Panc1 (cell line): ENCODE results near the gene MACROD2. TPM values are rescaled to one million over a fixed set of nuclear protein-coding genes. Genes with fewer than 3 reads are reported as not detected.

Source experiments
- ATAC-seq: fragments of 200-7000 bp; cut with Tn5 transposase; 2 replicates; pipeline ENCODE4 v1.9.1; 2020; ENCODE audit warnings: mild to moderate bottlenecking, moderate library complexity
- BruUV-seq: library from RNA; stranded (reverse); fragments of 400-500 nt; replicated peaks from 2 replicates; lab custom pipeline; 2021; lab: Mats Ljungman, UMichigan
- CTCF ChIA-PET: fragments of 300-600 bp; sonication (Branson Sonifier 250); formaldehyde crosslinking; loops from one replicate; lab custom pipeline; 2022; ENCODE audit warnings: antibody characterized with exemption; lab: Charles Lee
- POLR2A ChIA-PET: fragments of 300-600 bp; sonication (Branson Sonifier 250); formaldehyde crosslinking; loops from one replicate; lab custom pipeline; 2022; ENCODE audit warnings: antibody characterized with exemption; lab: Charles Lee
- DNase-seq: peaks from one replicate; pipeline ENCODE4 v3.0.0-alpha.2; 2010; ENCODE audit warnings: low read depth, low spot score
- H3K27ac ChIP-seq: 2 replicates; pipeline ENCODE4 v1.5.1; 2011; ENCODE audit warnings: mild to moderate bottlenecking, low read length, inconsistent platforms
- H3K27me3 ChIP-seq: fragments of 200-500 bp; sonication (Bioruptor generic); 2 replicates; pipeline ENCODE4 v1.6.0; 2014; ENCODE audit warnings: low read length, inconsistent platforms; ENCODE audit not compliant: control insufficient read depth, insufficient read depth
- H3K36me3 ChIP-seq: fragments of 200-500 bp; sonication (Bioruptor generic); 2 replicates; pipeline ENCODE4 v1.5.1; 2014; ENCODE audit warnings: inconsistent platforms, mild to moderate bottlenecking, low read length, moderate library complexity; ENCODE audit not compliant: control insufficient read depth, insufficient read depth
- H3K4me1 ChIP-seq: 2 replicates; pipeline ENCODE4 v1.5.1; 2011; ENCODE audit warnings: inconsistent platforms, mild to moderate bottlenecking, low read length, moderate library complexity; ENCODE audit not compliant: control insufficient read depth, insufficient read depth
- H3K4me3 ChIP-seq, 2 experiments: 2 replicates each; pipeline ENCODE4 v1.5.1; 2011 to 2012; ENCODE audit warnings: low read depth in 2 of 2, low read length in 2 of 2, mild to moderate bottlenecking in 2 of 2, inconsistent platforms in 1 of 2, moderate library complexity in 1 of 2
- H3K9me3 ChIP-seq: fragments of 200-500 bp; sonication (Bioruptor generic); 2 replicates; pipeline ENCODE4 v1.5.1; 2014; ENCODE audit warnings: low read depth, mild to moderate bottlenecking, inconsistent platforms, low read length, moderate library complexity; ENCODE audit not compliant: control insufficient read depth, insufficient read depth
- POLR2AphosphoS5 ChIP-seq: IDR thresholded peaks from 2 replicates; pipeline ENCODE4 v1.6.1; 2012; ENCODE audit warnings: mild to moderate bottlenecking, low read depth, low read length, moderate library complexity
- SIN3A ChIP-seq: IDR thresholded peaks from 2 replicates; pipeline ENCODE4 v1.6.1; 2012; ENCODE audit warnings: low read depth, mild to moderate bottlenecking, low read length, moderate library complexity, borderline replicate concordance; ENCODE audit not compliant: insufficient read depth
- TCF7L2 ChIP-seq: IDR thresholded peaks from 2 replicates; pipeline ENCODE4 v1.6.1; 2011; ENCODE audit warnings: mild to moderate bottlenecking, low read depth, low read length, inconsistent platforms
- in situ Hi-C: cut with HindIII; loops from 2 replicates; pipeline ENCODE4 v1.10.0; 2016; ENCODE audit warnings: low sequenced_read_pairs, low pct_unique_long_range_greater_than_20kb
- intact Hi-C: fragments of 100-400 bp; cut with micrococcal nuclease; formaldehyde crosslinking; loops from one replicate; pipeline ENCODE4 v1.10.0; 2022; ENCODE audit not compliant: unreplicated experiment
- total RNA-seq: library from RNA; stranded (reverse); gene quantifications from one replicate; pipeline ENCODE4 v1.2.1, GENCODE V29; 2021; ENCODE audit not compliant: unreplicated experiment
- TF ChIP-seq, protein P1 (sequence below): fragments of 450-650 bp; IDR thresholded peaks from 2 replicates; pipeline ENCODE4 v1.5.1; 2017; ENCODE audit warnings: mild to moderate bottlenecking
- TF ChIP-seq, protein P2 (sequence below), 2 experiments: IDR thresholded peaks; 2 replicates each; pipeline ENCODE4 v1.6.1; 2011 to 2012; ENCODE audit warnings: low read depth in 2 of 2, control low read depth in 1 of 2, low read length in 1 of 2, mild to moderate bottlenecking in 1 of 2, moderate library complexity in 1 of 2; ENCODE audit not compliant: insufficient read depth in 1 of 2

Gene MACROD2
- total RNA-seq, 1 experiment from 2014 or later = 1.2 TPM

DNA sequence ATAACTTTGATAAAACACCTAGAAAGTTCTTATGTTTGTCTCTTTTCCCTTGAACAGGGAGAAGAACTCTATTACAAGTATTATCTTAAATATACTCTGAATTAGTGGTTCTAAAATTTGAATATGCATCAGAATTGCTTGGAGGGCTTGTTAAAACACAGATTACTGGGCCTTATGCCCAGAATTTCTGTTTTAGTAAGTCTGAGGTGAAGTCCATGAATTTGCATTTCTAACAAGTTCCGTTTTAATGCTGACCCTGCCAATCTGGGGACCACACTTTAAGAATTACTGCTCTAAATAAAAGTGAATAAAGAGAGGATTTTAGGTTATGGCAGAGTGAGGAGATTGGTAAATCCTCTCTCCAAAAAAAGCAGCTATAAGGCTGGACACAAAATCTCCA is 510.2 kb downstream of the MACROD2 start:
- TF ChIP-seq TCF7L2 (no peak), SIN3A (no peak), POLR2AphosphoS5 (no peak)
- TF ChIP-seq, protein P1, sequence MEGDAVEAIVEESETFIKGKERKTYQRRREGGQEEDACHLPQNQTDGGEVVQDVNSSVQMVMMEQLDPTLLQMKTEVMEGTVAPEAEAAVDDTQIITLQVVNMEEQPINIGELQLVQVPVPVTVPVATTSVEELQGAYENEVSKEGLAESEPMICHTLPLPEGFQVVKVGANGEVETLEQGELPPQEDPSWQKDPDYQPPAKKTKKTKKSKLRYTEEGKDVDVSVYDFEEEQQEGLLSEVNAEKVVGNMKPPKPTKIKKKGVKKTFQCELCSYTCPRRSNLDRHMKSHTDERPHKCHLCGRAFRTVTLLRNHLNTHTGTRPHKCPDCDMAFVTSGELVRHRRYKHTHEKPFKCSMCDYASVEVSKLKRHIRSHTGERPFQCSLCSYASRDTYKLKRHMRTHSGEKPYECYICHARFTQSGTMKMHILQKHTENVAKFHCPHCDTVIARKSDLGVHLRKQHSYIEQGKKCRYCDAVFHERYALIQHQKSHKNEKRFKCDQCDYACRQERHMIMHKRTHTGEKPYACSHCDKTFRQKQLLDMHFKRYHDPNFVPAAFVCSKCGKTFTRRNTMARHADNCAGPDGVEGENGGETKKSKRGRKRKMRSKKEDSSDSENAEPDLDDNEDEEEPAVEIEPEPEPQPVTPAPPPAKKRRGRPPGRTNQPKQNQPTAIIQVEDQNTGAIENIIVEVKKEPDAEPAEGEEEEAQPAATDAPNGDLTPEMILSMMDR = no peak
- TF ChIP-seq, protein P2, sequence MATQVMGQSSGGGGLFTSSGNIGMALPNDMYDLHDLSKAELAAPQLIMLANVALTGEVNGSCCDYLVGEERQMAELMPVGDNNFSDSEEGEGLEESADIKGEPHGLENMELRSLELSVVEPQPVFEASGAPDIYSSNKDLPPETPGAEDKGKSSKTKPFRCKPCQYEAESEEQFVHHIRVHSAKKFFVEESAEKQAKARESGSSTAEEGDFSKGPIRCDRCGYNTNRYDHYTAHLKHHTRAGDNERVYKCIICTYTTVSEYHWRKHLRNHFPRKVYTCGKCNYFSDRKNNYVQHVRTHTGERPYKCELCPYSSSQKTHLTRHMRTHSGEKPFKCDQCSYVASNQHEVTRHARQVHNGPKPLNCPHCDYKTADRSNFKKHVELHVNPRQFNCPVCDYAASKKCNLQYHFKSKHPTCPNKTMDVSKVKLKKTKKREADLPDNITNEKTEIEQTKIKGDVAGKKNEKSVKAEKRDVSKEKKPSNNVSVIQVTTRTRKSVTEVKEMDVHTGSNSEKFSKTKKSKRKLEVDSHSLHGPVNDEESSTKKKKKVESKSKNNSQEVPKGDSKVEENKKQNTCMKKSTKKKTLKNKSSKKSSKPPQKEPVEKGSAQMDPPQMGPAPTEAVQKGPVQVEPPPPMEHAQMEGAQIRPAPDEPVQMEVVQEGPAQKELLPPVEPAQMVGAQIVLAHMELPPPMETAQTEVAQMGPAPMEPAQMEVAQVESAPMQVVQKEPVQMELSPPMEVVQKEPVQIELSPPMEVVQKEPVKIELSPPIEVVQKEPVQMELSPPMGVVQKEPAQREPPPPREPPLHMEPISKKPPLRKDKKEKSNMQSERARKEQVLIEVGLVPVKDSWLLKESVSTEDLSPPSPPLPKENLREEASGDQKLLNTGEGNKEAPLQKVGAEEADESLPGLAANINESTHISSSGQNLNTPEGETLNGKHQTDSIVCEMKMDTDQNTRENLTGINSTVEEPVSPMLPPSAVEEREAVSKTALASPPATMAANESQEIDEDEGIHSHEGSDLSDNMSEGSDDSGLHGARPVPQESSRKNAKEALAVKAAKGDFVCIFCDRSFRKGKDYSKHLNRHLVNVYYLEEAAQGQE (IDR thresholded peaks at IDR 0.05; ENCODE audit: insufficient read depth in 1 of 2, low read depth in 2 of 2, low read length in 1 of 2) = no peak
- POLR2A ChIA-PET = no interaction called here
- intact Hi-C loops (no loop called here), in situ Hi-C loops (no loop called here)
- Histone ChIP-seq H3K36me3 (no peaks in the 10 kb centered on the region), H3K27ac (no peak overlapping the region), H3K4me3 (no peak overlapping the region), H3K27me3 (no peaks in the 10 kb centered on the region), H3K9me3 (no peaks in the 10 kb centered on the region), H3K4me1 (no peaks in the 10 kb centered on the region)
- ATAC-seq (no peak), DNase-seq (no peak)
- BruUV-seq = no TSS peak
- CTCF ChIA-PET = no interaction called here

DNA sequence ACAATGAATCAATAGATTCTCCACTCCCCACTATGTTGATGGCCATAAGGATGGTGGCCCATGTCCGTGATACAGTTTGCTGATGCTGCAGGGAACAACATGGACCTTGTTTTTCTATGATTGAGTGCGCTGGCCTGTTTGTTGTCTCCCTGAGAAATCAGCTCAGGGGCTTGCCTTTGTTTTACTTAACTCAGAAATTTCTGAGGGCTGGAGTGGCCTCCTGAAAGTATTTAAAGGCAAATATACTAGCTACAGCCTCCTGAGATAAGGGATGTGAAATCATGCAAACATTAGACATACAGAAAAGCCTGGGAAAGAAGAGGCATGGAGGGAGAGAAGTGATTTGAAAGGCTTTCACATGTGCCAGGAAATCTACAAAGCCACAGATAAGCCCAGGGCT is 512.4 kb downstream of the MACROD2 start:
- no peak overlapping the region for H3K27ac ChIP-seq
- POLR2A ChIA-PET = no interaction called here
- intact Hi-C loops = no loop called here
- H3K4me1 ChIP-seq = no peaks in the 10 kb centered on the region
- no peaks in the 10 kb centered on the region for H3K27me3 ChIP-seq
- no peak overlapping the region for H3K4me3 ChIP-seq
- H3K36me3 ChIP-seq = no peaks in the 10 kb centered on the region
- CTCF ChIA-PET = no interaction called here
- no peak for ATAC-seq
- TF ChIP-seq, protein P1 = no peak
- TF ChIP-seq, protein P2 (IDR thresholded peaks at IDR 0.05; ENCODE audit: insufficient read depth in 1 of 2, low read depth in 2 of 2, low read length in 1 of 2) = no peak
- TF ChIP-seq POLR2AphosphoS5 (no peak), SIN3A (no peak), TCF7L2 (no peak)
- DNase-seq = no peak
- no peaks in the 10 kb centered on the region for H3K9me3 ChIP-seq
- BruUV-seq = no TSS peak
- in situ Hi-C loops = no loop called here
